GM18505 (cell line): ENCODE data around the gene UMOD.

Experiments used
- ATAC-seq: cut with Tn5 transposase; IDR thresholded peaks from one replicate; pipeline ENCODE4 v1.9.1; 2021; ENCODE audit not compliant: unreplicated experiment
- POLR2A ChIP-seq: IDR thresholded peaks from 4 replicates; pipeline ENCODE4 v1.6.1; 2011; ENCODE audit warnings: borderline replicate concordance; ENCODE audit not compliant: insufficient read depth, insufficient read length; ENCODE audit errors: extremely low read depth

UMOD gene

DNA sequence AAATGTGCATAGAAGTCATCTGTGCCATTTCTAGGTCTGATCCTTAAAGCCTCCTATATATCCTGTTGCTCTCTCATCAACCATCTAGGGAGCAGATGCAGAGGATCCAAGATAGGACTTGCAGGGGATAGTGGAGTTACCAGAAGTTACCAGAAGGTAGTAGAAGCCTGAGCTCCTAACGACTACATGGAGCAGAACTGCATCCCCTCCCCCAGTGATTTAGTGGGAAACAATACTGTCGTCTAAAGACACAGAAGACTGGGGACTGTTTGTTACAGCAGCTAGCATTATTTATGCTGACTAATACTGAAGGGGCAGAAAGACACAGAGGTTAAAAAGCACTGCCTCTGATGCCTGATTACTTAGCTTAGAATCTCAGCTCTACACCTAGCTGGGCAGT, 41.0 kb downstream of the UMOD start:
- ATAC-seq: no peak

DNA sequence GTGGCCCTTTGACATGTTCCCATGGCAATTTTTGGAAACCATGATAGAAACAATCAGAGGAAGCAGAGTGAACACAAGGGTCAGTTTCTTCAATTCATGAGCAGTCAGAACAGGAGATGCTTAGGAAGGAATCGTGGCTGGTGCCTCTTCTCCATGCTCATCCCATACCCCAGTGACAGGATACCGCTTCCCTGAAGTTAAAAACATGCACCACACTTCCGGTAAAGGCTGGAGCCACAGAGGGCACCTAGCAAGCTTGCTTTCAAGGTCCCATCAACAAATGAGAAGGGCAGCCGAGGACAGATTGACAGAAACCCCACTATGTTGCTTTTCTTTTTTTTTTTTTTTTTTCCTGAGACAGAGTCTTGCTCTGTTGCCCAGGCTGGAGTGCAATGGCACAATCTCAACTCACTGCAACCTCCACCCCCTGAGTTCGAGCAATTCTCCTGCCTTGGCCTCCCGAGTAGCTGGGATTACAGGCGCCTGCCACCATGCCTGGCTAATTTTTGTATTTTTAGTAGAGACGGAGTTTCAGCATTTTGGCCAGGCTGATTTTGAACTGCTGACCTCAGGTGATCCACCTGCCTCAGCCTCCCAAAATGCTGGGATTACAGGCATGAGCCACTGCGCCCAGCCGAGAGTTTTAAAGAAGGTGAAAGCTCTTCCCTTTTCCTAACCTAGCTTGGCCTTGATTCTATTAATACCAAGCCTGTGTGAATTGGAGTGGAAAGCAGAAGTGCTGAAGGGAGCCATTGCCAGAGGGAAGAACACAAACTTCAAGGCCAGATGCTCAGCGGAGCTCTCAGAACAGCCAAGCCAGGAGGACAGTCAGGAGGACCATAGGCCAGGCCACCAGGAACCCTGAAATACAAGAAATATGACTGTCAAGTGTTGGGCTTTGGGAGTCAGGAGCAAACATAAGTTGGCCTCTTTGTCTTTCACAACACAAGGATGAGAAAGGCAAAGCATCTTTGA, 41.8 kb downstream of the UMOD start:
- TF ChIP-seq POLR2A: no peak

More for the DNA sequence above, 41.0 kb downstream of the UMOD start:
- no peak for TF ChIP-seq POLR2A

DNA sequence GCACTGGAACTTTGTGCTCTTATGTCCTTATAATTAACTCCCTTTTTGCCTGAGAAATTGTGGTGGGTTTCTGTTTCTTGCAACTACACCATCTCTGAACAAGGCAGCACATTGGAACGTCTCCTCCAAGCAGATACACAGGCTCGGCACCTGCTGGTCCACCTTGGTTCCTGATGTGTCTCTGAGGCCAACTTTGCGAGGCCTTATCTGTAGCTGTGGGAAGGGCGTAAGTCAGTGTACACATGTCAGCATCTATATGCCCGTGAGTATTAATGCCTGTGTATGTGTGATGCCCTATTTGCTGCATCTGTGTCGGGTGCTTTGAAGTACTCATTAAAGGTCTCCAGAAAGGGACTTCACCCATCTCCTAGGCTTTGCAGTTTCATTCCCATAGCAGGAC, 42.7 kb downstream of the UMOD start:
- TF ChIP-seq POLR2A: no peak
- ATAC-seq: no peak

More for the DNA sequence above, 41.8 kb downstream of the UMOD start:
- ATAC-seq: no peak

DNA sequence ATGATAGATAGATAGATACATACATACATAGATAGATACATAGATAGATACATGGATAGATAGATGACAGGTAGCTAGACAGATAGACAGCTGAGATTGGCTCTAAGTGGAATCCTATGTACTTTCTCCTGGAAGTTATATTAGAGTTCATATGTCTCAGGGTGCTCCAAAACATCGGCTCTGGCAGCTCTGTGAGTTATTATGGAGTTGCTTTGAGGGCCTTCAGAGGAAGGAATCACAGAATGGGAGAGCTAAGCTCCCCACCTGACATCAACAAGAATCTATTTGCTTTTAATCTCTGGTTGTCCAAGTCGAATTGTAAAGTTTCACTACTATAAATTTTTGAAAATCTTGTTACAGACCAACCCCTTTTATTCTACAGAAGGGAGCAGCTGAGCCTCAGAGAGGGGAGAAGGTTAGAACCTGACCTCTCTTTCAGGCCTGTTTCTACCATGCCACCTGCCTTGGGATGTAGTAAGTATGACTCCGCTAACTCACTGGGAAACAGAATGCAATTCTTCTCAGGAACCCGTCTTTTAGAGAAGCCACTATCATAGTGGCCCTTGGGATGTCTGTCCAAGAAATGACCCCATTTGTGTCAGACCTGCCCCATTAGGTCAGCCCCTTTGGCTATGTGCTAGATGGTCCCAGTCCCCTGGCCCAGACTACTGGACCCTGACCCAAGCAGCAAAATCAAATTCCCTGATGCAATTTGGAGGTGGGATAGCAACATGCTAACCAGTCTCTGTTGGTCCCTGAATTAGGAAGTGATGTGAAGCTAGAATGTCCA, 43.5 kb downstream of the UMOD start:
- ATAC-seq: no peak
- no peak for TF ChIP-seq POLR2A

DNA sequence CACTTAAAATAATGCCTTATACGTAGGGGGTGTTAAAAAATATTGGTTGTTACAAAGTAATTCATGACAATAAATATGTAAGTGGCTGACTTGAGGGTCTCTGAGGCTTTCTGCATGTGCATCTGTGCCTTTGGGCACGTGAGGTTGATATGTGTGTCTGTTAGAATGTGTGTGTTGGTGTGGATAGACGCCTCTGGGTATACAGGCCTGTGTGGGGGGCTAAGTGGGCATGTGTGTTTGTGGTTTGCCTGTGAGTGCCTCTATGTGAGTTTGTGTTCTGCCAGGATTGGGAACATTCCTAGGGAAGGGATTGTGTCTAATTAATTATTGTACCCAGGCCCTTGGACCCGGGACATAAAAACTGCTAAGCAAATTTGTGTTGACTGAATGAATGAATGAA, 44.2 kb downstream of the UMOD start:
- TF ChIP-seq POLR2A: no peak
- no peak for ATAC-seq

DNA sequence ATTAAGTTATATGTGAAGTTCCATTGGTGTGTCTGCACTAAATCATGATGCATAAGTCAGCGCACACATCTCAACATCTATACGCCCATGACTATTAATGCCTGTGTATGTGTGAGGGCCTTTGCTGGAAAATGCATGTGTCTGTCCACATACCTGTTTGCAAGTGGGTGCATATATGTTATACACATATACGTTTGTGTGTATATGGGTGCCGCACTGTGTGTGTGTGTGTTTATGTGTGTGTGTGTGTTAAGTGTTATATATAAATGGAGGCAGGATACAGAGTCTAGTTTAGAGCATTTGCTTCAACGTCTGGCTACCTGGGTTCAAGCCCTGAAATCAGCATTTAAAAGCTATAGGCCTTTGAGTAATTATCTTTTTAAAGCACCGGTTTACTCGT, 44.7 kb downstream of the UMOD start:
- no peak for ATAC-seq
- TF ChIP-seq POLR2A: no peak

DNA sequence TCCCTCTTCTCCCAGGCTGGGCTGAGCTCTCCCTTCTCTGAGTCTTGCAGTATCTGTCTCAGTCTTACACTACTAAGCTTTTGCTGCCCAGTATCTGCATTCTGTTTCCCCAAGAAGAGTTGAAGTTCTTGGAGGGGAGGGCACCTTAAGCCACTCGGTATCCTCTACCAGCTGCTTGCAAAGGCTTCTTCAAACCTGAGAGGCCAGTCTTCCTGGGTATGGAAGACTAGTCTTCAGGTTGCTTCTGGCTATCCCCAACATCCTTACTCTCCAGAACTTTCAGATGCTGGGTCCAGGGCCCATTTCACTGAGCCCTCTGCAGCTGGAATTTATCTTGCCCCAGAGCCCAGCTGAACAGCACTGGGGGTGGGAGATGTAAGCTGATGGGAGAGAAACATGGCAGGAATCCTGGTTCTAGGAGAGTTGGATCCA, 45.3 kb downstream of the UMOD start:
- no peak for TF ChIP-seq POLR2A
- ATAC-seq: no peak

DNA sequence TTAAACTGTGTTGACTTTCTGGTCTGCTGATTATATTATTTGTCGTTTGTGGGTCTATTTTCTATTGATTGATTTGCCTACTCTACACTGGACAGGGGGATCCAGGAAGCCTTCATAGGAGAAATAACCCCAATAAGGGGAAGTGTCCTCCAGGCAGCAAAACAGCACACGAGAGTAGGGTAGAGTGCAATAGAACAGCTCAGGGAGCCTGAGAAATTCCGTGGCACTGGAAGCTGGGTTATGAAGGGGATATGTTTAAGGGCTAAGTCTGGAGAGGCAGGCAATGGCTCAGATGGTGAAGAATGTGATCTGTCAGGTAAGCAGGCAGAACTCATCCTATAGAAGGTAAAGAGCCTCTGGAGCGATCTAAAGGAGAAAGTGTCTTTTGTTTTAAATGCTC, 46.1 kb downstream of the UMOD start:
- no peak for TF ChIP-seq POLR2A
- ATAC-seq: no peak

DNA sequence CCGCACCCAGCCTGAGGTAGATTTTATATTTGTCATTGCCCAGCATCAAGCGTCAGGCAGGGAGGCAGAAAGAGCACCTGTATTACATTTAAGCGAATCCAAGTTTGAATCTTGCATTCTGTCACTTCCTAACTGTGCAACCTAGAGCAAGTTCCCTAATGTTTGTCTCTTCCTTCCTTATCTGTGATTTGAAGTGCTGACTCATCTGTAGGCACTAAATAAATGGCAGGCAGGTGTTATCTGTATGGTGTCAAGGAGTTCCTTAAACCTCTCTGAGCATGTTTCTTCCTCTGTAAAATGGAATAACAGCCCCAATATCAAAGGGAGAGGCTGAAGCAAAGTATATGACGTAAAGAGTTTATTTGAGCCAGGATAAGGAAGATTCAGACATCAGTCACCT, 49.5 kb downstream of the UMOD start:
- no peak for ATAC-seq
- no peak for TF ChIP-seq POLR2A

DNA sequence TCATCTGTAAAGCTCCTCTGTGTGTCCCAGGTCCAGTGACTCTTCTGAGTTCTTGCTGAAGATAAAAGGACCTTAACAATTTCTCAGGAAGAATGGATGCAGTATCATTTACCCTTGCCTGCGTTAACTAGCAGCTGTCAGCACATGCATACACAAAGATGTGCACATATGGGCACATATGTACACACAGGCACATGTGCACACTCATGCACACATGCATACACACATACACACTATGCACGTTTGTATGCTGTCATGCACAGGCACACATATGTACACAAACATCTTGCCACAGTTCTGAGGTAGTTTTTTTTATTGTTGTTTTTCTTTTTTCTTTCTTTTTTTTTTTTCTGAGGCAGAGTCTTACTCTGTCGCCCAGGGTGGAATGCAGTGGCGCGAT, 50.1 kb downstream of the UMOD start:
- ATAC-seq: no peak
- no peak for TF ChIP-seq POLR2A

DNA sequence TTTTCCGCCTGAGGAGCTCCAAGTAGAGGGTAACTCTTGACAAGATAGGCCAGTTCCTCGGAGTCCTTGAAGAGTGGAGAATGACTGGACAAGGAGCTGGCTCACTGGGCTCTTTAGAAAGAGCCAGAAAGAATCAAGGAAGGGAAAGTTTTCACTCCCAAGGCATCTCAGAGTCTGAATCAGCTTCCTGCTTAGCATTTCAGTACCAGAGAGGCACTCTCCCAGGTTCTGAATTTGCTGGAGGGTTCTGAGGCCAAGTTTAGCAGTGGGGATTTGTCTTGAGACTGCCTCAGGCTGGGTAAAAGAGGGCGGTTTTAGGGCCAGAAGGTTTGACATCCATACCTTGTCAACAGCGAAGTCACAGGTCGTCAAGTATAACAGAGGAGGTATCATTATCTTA, 50.7 kb downstream of the UMOD start:
- no peak for TF ChIP-seq POLR2A
- no peak for ATAC-seq

DNA sequence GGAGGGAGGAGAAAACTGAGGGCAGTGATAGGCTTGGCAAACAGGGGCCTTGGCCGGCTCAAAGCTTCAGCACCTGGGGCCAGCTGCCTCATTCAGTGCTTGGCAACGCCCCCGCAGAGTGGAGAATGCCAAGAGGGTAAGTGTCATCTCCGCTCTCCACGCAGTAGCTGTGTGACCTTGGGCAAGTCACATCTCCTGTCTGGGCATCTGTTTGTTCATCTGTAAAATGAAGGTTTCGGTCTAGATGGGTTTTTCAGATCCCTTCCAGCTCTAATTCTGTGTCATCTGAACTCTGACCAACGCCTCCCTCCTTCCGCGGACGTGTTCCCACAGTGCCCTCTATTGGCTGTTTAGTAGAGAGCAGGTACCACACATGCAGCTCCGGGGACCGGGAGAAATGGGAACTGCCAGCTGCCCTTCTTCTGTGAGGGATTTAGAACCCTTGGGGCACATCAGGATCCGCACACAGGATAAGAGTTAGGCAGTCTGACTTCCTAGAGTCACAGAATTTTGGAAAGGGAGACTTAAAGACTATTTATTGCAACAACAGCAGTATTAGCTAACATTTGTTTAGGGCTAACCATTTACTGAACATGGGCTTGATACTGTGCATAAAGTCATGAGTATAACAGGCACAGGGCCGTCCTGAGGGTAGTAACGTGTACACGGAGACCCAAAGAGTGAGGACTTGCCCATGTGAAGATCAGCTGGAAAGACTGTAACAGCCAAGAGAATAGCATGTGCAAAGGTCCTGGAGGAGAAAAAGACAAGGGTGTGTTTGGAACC, 52.0 kb downstream of the UMOD start:
- TF ChIP-seq POLR2A: no peak
- no peak for ATAC-seq

DNA sequence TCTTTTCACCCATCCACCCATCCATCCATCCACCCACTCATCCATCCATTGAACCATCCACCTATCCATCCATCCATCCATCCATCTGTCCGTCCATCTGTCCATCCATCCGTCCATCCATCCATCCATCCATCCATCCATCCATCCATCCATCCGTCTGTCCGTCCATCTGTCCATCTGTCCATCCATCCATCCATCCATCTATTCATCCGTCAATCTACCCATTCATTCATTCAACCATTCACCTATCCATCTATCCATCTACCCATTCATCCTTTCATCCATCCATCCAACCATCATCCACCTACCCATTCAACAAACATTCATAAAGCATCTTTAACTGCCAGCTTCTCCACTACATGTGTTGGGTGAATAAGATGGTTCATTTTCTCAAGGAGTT, 54.1 kb downstream of the UMOD start:
- ATAC-seq: no peak
- no peak for TF ChIP-seq POLR2A
